IMR-90 (cell line): ENCODE data around the gene INPP1. TPM values are rescaled to one million over a fixed set of nuclear protein-coding genes. Genes with fewer than 3 reads are reported as not detected.

Experiments
- ATAC-seq: fragments of 200-7000 bp; cut with Tn5 transposase; 2 replicates; pipeline ENCODE4 v1.9.1; 2020; ENCODE audit warnings: low read depth, mild to moderate bottlenecking, moderate library complexity
- BruUV-seq: library from RNA; stranded (reverse); fragments of 400-500 nt; replicated peaks from 2 replicates; lab custom pipeline; 2021; lab: Mats Ljungman, UMichigan
- CTCF ChIA-PET: fragments of 300-600 bp; formaldehyde crosslinking; extraction: SDS; loops from one replicate; lab custom pipeline; 2021; ENCODE audit warnings: antibody characterized with exemption; lab: Yijun Ruan, JAX
- POLR2A ChIA-PET: fragments of 300-600 bp; sonication (Branson Sonifier 250); formaldehyde crosslinking; loops from one replicate; lab custom pipeline; 2022; ENCODE audit warnings: antibody characterized with exemption; ENCODE audit not compliant: unreplicated experiment; lab: Charles Lee
- DNase-seq: peaks from one replicate; pipeline ENCODE4 v3.0.0; 2013
- H2AFZ ChIP-seq: replicated peaks from 2 replicates; pipeline ENCODE3; 2013; ENCODE audit warnings: low read length, mild to moderate bottlenecking; ENCODE audit not compliant: poor library complexity
- H2AK5ac ChIP-seq: 2 replicates; pipeline ENCODE4 v1.6.1; 2013; ENCODE audit warnings: low read depth, low read length, inconsistent platforms
- H2AK9ac ChIP-seq: replicated peaks from 2 replicates; pipeline ENCODE3; 2013; ENCODE audit warnings: mild to moderate bottlenecking, low read depth, low read length, moderate library complexity; ENCODE audit not compliant: poor library complexity
- H2BK120ac ChIP-seq: 2 replicates; pipeline ENCODE4 v1.6.1; 2013; ENCODE audit warnings: low read depth, low read length, inconsistent platforms
- H2BK15ac ChIP-seq: 3 replicates; pipeline ENCODE4 v1.6.1; 2013; ENCODE audit warnings: low read depth, low read length, inconsistent platforms
- H2BK20ac ChIP-seq: 2 replicates; pipeline ENCODE4 v1.6.1; 2013; ENCODE audit warnings: low read depth, mild to moderate bottlenecking, inconsistent platforms, low read length, moderate library complexity
- H2BK5ac ChIP-seq: 2 replicates; pipeline ENCODE4 v1.6.1; 2013; ENCODE audit warnings: mild to moderate bottlenecking, low read depth, low read length, inconsistent platforms; ENCODE audit not compliant: poor library complexity, severe bottlenecking
- H3K14ac ChIP-seq: replicated peaks from 2 replicates; pipeline ENCODE4 v1.6.1; 2013; ENCODE audit warnings: low read depth, low read length, inconsistent platforms
- H3K18ac ChIP-seq: 2 replicates; pipeline ENCODE4 v1.6.1; 2013; ENCODE audit warnings: low read depth, low read length, control low read depth
- H3K23ac ChIP-seq: 2 replicates; pipeline ENCODE4 v1.6.1; 2013; ENCODE audit warnings: low read depth, low read length, inconsistent platforms
- H3K27ac ChIP-seq: 2 replicates; pipeline ENCODE4 v1.5.1; 2013; ENCODE audit warnings: mild to moderate bottlenecking, control low read depth, low read length; ENCODE audit not compliant: insufficient read depth
- H3K27me3 ChIP-seq: 2 replicates; pipeline ENCODE4 v1.6.1; 2013; ENCODE audit warnings: low read length; ENCODE audit not compliant: control insufficient read depth, insufficient read depth
- H3K36me3 ChIP-seq: 2 replicates; pipeline ENCODE4 v1.6.1; 2013; ENCODE audit warnings: low read length, mixed read lengths; ENCODE audit not compliant: control insufficient read depth, insufficient read depth
- H3K4ac ChIP-seq: 2 replicates; pipeline ENCODE4 v1.6.1; 2013; ENCODE audit warnings: low read depth, low read length, inconsistent platforms
- H3K4me1 ChIP-seq: 2 replicates; pipeline ENCODE4 v1.6.1; 2013; ENCODE audit warnings: low read length, mixed read lengths; ENCODE audit not compliant: control insufficient read depth, insufficient read depth
- H3K4me2 ChIP-seq: 2 replicates; pipeline ENCODE4 v1.6.1; 2013; ENCODE audit warnings: low read depth, mild to moderate bottlenecking, control low read depth, low read length, moderate library complexity
- H3K4me3 ChIP-seq: 2 replicates; pipeline ENCODE4 v1.5.1; 2013; ENCODE audit warnings: low read depth, mild to moderate bottlenecking, control low read depth, low read length, moderate library complexity; ENCODE audit not compliant: insufficient read depth
- H3K56ac ChIP-seq: 2 replicates; pipeline ENCODE4 v1.6.1; 2013; ENCODE audit warnings: low read length, inconsistent platforms; ENCODE audit not compliant: insufficient read depth; ENCODE audit errors: extremely low read depth
- H3K79me1 ChIP-seq, 2 experiments: 2 replicates each; pipeline ENCODE4 v1.6.1; 2013; ENCODE audit warnings: low read length in 2 of 2, inconsistent platforms in 1 of 2, low read depth in 1 of 2
- H3K9ac ChIP-seq: 2 replicates; pipeline ENCODE4 v1.6.1; 2013; ENCODE audit warnings: low read depth, low read length, control low read depth
- H3K9me1 ChIP-seq: 2 replicates; pipeline ENCODE4 v1.6.1; 2013; ENCODE audit warnings: low read length, inconsistent platforms; ENCODE audit not compliant: insufficient read depth
- H3K9me3 ChIP-seq: 2 replicates; pipeline ENCODE4 v1.6.1; 2013; ENCODE audit warnings: low read length; ENCODE audit not compliant: control insufficient read depth, insufficient read depth
- H4K20me1 ChIP-seq: 2 replicates; pipeline ENCODE4 v1.6.1; 2013; ENCODE audit warnings: low read length, inconsistent platforms; ENCODE audit not compliant: insufficient read depth
- H4K5ac ChIP-seq: 2 replicates; pipeline ENCODE4 v1.6.1; 2013; ENCODE audit warnings: mild to moderate bottlenecking, low read depth, low read length, control low read depth
- H4K8ac ChIP-seq, 2 experiments: 2 replicates each; pipeline ENCODE4 v1.6.1; 2013; ENCODE audit warnings: low read depth in 2 of 2, low read length in 2 of 2, control low read depth in 1 of 2, inconsistent platforms in 1 of 2
- H4K91ac ChIP-seq: 2 replicates; pipeline ENCODE4 v1.6.1; 2013; ENCODE audit warnings: low read depth, low read length, inconsistent platforms; ENCODE audit not compliant: insufficient read depth
- BHLHE40 ChIP-seq: fragments of 150-350 bp; IDR thresholded peaks from 2 replicates; pipeline ENCODE4 v1.6.1; 2016; ENCODE audit warnings: mild to moderate bottlenecking, low read depth, low read length
- RAD21 ChIP-seq: IDR thresholded peaks from 2 replicates; pipeline ENCODE4 v1.6.1; 2012; ENCODE audit warnings: low read length, improper control_type of control experiment
- USF2 ChIP-seq: fragments of 150-350 bp; IDR thresholded peaks from 2 replicates; pipeline ENCODE4 v1.6.1; 2017; ENCODE audit warnings: mild to moderate bottlenecking, antibody characterized with exemption, low read length, low read depth
- WGBS, 2 experiments: methylation state at CpG; one replicate each; pipeline versions ENCODE4 v1.1.5 to v1.1.7; 2013; ENCODE audit warnings: missing lambda C conversion rate in 2 of 2; ENCODE audit not compliant: insufficient read length in 1 of 2; ENCODE audit errors: extremely low coverage in 2 of 2; 5-methylcytosine and 5-hydroxymethylcytosine counted together
- dilution Hi-C: fragments of 300-500 bp; cut with HindIII; formaldehyde crosslinking; loops from one replicate; pipeline ENCODE4 v1.14.3; 2018; ENCODE audit warnings: low sequenced_read_pairs; ENCODE audit not compliant: unreplicated experiment
- in situ Hi-C: fragments of 300-500 bp; cut with MboI; formaldehyde crosslinking; loops from 3 replicates; pipeline ENCODE4 v1.14.3; 2019; ENCODE audit warnings: low sequenced_read_pairs, inconsistent platforms, mixed read lengths
- intact Hi-C: fragments of 100-400 bp; cut with micrococcal nuclease; formaldehyde crosslinking; loops from 2 replicates; pipeline ENCODE4 v1.10.0; 2022
- polyA plus RNA-seq, 3 experiments: library from polyadenylated mRNA; depleted of rRNA; stranded (reverse); fragments of >200 nt; gene quantifications; 2 replicates each; pipeline ENCODE4 v1.2.3, GENCODE V29; 2012; ENCODE audit warnings: low replicate concordance in 1 of 3
- total RNA-seq: library from RNA; depleted of rRNA; stranded (reverse); fragments of >200 nt; gene quantifications from 2 replicates; pipeline ENCODE4 v1.2.3, GENCODE V29; 2012

INPP1 gene
- total and polyA plus RNA-seq, 2 of the 4 experiments (the other 2 are of a cell fraction), result 4.1 to 10.1 TPM

GRCh38 chr2:190413421-190413820 lies 70.0 kb downstream of the INPP1 start:
- Histone ChIP-seq H3K27ac (no peak overlapping the region), H2BK15ac (no peak overlapping the region), H3K4me2 (no peak overlapping the region), H2BK20ac (no peak overlapping the region), H3K18ac (no peak overlapping the region), H3K4ac (no peak overlapping the region), H3K4me1 (peaks cover 2% of the 10 kb centered on the region; the same call in 1 of the 2 replicates), H2AK9ac (peak overlapping the region; percentile 6), H4K5ac (peak overlapping the region; percentile 57; the same call in 1 of the 2 replicates), H3K27me3 (peaks cover 7% of the 10 kb centered on the region; the same call in 1 of the 2 replicates), H3K9me3 (no peaks in the 10 kb centered on the region), H4K8ac (no peak overlapping the region), H3K79me1 (no peaks in the 10 kb centered on the region), H3K14ac (no peak overlapping the region), H3K36me3 (no peaks in the 10 kb centered on the region), H4K91ac (no peak overlapping the region), H2AFZ (no peak overlapping the region), H3K56ac (no peak overlapping the region), H4K20me1 (no peaks in the 10 kb centered on the region), H3K23ac (no peak overlapping the region), H2AK5ac (no peak overlapping the region; the same call in 1 of the 2 replicates), H3K4me3 (no peak overlapping the region), H3K9me1 (no peaks in the 10 kb centered on the region), H3K9ac (no peak overlapping the region), H2BK5ac (no peak overlapping the region), H2BK120ac (no peak overlapping the region)
- DNase-seq (no peak), ATAC-seq (no peak)
- no CpG with 5 or more reads among the region's 4 CpGs for WGBS, 2 experiments
- TF ChIP-seq USF2, result no peak
- no peak for TF ChIP-seq RAD21
- no peak for TF ChIP-seq BHLHE40
- ChIA-PET POLR2A (no interaction called here), CTCF (no interaction called here)
- in situ Hi-C loops, result loop anchor here (10.0 kb wide), 1 partner anchor 91 kb away; no protein-coding TSS in a partner anchor
- no TSS peak for BruUV-seq
- dilution Hi-C loops, result no loop called here
- intact Hi-C loops, result no loop called here
